Caco-2 (cell line): ENCODE results near the gene MYO1E. TPM values are rescaled to one million over a fixed set of nuclear protein-coding genes. Genes with fewer than 3 reads are reported as not detected.

ENCODE experiments used
- BruUV-seq: library from RNA; stranded (reverse); fragments of 400-500 nt; replicated peaks from 2 replicates; lab custom pipeline; 2021; lab: Mats Ljungman, UMichigan
- CTCF ChIA-PET: fragments of 300-600 bp; sonication (Branson Sonifier 250); formaldehyde crosslinking; loops from one replicate; lab custom pipeline; 2022; ENCODE audit warnings: antibody characterized with exemption; lab: Charles Lee
- POLR2A ChIA-PET: fragments of 300-600 bp; sonication (Branson Sonifier 250); formaldehyde crosslinking; loops from one replicate; lab custom pipeline; 2022; ENCODE audit warnings: antibody characterized with exemption; lab: Charles Lee
- DNase-seq, 2 experiments: peaks; one replicate each; pipeline versions ENCODE4 v3.0.0 to v3.0.0-alpha.2; 2020 to 2022
- H3K27me3 ChIP-seq: replicated peaks from 2 replicates; pipeline ENCODE4 v1.6.0; 2011; ENCODE audit warnings: low read length; ENCODE audit not compliant: control insufficient read depth, insufficient read depth
- H3K36me3 ChIP-seq: 2 replicates; pipeline ENCODE4 v1.5.1; 2011; ENCODE audit warnings: low read length; ENCODE audit not compliant: control insufficient read depth, insufficient read depth
- H3K4me1 ChIP-seq: fragments of 250-450 bp; sonication (Bioruptor Pico); 2 replicates; pipeline ENCODE4 v1.5.1; 2020; ENCODE audit warnings: mild to moderate bottlenecking
- H3K4me3 ChIP-seq: 2 replicates; pipeline ENCODE4 v1.5.1; 2011; ENCODE audit warnings: low read depth, mild to moderate bottlenecking, control low read depth, low read length
- H3K9me3 ChIP-seq: fragments of 250-450 bp; sonication (Bioruptor Pico); 2 replicates; pipeline ENCODE4 v1.5.1; 2020; ENCODE audit warnings: mild to moderate bottlenecking, moderate library complexity
- H3K27ac Mint-ChIP-seq: one replicate; pipeline ENCODE4 v1.8.0; 2022; ENCODE audit warnings: mixed read lengths; ENCODE audit not compliant: unreplicated experiment
- H3K27me3 Mint-ChIP-seq: one replicate; pipeline ENCODE4 v1.8.0; 2022; ENCODE audit warnings: mixed read lengths; ENCODE audit not compliant: insufficient read depth, unreplicated experiment
- H3K36me3 Mint-ChIP-seq: one replicate; pipeline ENCODE4 v1.8.0; 2022; ENCODE audit warnings: mild to moderate bottlenecking, mixed read lengths; ENCODE audit not compliant: insufficient read depth, unreplicated experiment
- H3K4me1 Mint-ChIP-seq: one replicate; pipeline ENCODE4 v1.8.0; 2022; ENCODE audit warnings: low read depth, mixed read lengths; ENCODE audit not compliant: unreplicated experiment
- H3K4me3 Mint-ChIP-seq: one replicate; pipeline ENCODE4 v1.8.0; 2022; ENCODE audit warnings: mild to moderate bottlenecking, moderate library complexity, mixed read lengths; ENCODE audit not compliant: unreplicated experiment
- H3K9me3 Mint-ChIP-seq: one replicate; pipeline ENCODE4 v1.8.0; 2022; ENCODE audit warnings: mixed read lengths; ENCODE audit not compliant: unreplicated experiment
- intact Hi-C: fragments of 100-400 bp; cut with micrococcal nuclease; formaldehyde crosslinking; loops from one replicate; pipeline ENCODE4 v1.10.0; 2022; ENCODE audit not compliant: unreplicated experiment
- total RNA-seq: library from RNA; stranded (reverse); gene quantifications from 2 replicates; pipeline ENCODE4 v1.2.3, GENCODE V29; 2022
- TF ChIP-seq, protein P1 (sequence below), 2 experiments: fragments of 200-600 bp in 1 of 2; IDR thresholded peaks; 1 replicate in 1 of 2; 2 replicates in 1 of 2; pipeline versions ENCODE4 v1.5.1 to v1.8.0; 2011 to 2022; ENCODE audit warnings: antibody characterized with exemption in 1 of 2, control low read depth in 1 of 2, inconsistent platforms in 1 of 2, low read depth in 1 of 2, low read length in 1 of 2, mild to moderate bottlenecking in 1 of 2, moderate library complexity in 1 of 2; ENCODE audit not compliant: insufficient read depth in 1 of 2, severe bottlenecking in 1 of 2, unreplicated experiment in 1 of 2

Gene MYO1E
- total RNA-seq, 1 experiment from 2014 or later, result 187 TPM

GRCh38 chr15:59420108-59420507 lies 47.4 kb upstream of the MYO1E start:
- no peak for DNase-seq
- Mint-ChIP-seq H3K27ac (no peak overlapping the region), H3K36me3 (no peaks in the 10 kb centered on the region), H3K4me3 (no peak overlapping the region), H3K27me3 (peaks cover 7% of the 10 kb centered on the region), H3K9me3 (no peaks in the 10 kb centered on the region), H3K4me1 (no peaks in the 10 kb centered on the region)
- Histone ChIP-seq H3K36me3 (no peaks in the 10 kb centered on the region), H3K4me3 (no peak overlapping the region), H3K27me3 (no peaks in the 10 kb centered on the region), H3K4me1 (no peaks in the 10 kb centered on the region), H3K9me3 (no peaks in the 10 kb centered on the region)
- ChIA-PET POLR2A (no interaction called here), CTCF (no interaction called here)
- TF ChIP-seq, protein P1, sequence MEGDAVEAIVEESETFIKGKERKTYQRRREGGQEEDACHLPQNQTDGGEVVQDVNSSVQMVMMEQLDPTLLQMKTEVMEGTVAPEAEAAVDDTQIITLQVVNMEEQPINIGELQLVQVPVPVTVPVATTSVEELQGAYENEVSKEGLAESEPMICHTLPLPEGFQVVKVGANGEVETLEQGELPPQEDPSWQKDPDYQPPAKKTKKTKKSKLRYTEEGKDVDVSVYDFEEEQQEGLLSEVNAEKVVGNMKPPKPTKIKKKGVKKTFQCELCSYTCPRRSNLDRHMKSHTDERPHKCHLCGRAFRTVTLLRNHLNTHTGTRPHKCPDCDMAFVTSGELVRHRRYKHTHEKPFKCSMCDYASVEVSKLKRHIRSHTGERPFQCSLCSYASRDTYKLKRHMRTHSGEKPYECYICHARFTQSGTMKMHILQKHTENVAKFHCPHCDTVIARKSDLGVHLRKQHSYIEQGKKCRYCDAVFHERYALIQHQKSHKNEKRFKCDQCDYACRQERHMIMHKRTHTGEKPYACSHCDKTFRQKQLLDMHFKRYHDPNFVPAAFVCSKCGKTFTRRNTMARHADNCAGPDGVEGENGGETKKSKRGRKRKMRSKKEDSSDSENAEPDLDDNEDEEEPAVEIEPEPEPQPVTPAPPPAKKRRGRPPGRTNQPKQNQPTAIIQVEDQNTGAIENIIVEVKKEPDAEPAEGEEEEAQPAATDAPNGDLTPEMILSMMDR (IDR thresholded peaks at IDR 0.05; ENCODE audit: insufficient read depth in 1 of 2, low read depth in 1 of 2, low read length in 1 of 2, severe bottlenecking in 1 of 2, unreplicated experiment in 1 of 2), result no peak
- BruUV-seq, result no TSS peak
- intact Hi-C loops, result no loop called here

- CTCF ChIA-PET, result no interaction called here
- Mint-ChIP-seq H3K27ac (no peak overlapping the region), H3K4me1 (no peaks in the 10 kb centered on the region), H3K4me3 (no peak overlapping the region), H3K9me3 (no peaks in the 10 kb centered on the region), H3K27me3 (peaks cover 3% of the 10 kb centered on the region), H3K36me3 (no peaks in the 10 kb centered on the region)
- Histone ChIP-seq H3K4me1 (no peaks in the 10 kb centered on the region), H3K27me3 (no peaks in the 10 kb centered on the region), H3K9me3 (no peaks in the 10 kb centered on the region), H3K4me3 (no peak overlapping the region), H3K36me3 (no peaks in the 10 kb centered on the region)
- intact Hi-C loops, result loop anchor here (10.0 kb wide), 1 partner anchor 254 kb away; no protein-coding TSS in a partner anchor
- TF ChIP-seq, protein P1 (IDR thresholded peaks at IDR 0.05; ENCODE audit: insufficient read depth in 1 of 2, low read depth in 1 of 2, low read length in 1 of 2, severe bottlenecking in 1 of 2, unreplicated experiment in 1 of 2), result no peak
- POLR2A ChIA-PET, result no interaction called here
- BruUV-seq, result no TSS peak
- no peak for DNase-seq
These were observed 46.5 kb upstream of the MYO1E start for GRCh38 chr15:59419170-59419569.

GRCh38 chr15:59416816-59417215 lies 44.1 kb upstream of the MYO1E start:
- no peaks in the 10 kb centered on the region for H3K4me1 Mint-ChIP-seq
- no TSS peak for BruUV-seq
- H3K36me3 ChIP-seq, result no peaks in the 10 kb centered on the region
- H3K4me3 Mint-ChIP-seq, result no peak overlapping the region
- no peaks in the 10 kb centered on the region for H3K9me3 Mint-ChIP-seq
- H3K36me3 Mint-ChIP-seq, result no peaks in the 10 kb centered on the region
- DNase-seq, result no peak
- no peak overlapping the region for H3K4me3 ChIP-seq
- H3K27me3 Mint-ChIP-seq, result no peaks in the 10 kb centered on the region
- no peaks in the 10 kb centered on the region for H3K27me3 ChIP-seq
- ChIA-PET CTCF (no interaction called here), POLR2A (no interaction called here)
- no peaks in the 10 kb centered on the region for H3K9me3 ChIP-seq
- no peak overlapping the region for H3K27ac Mint-ChIP-seq
- H3K4me1 ChIP-seq, result no peaks in the 10 kb centered on the region
- TF ChIP-seq, protein P1 (IDR thresholded peaks at IDR 0.05; ENCODE audit: insufficient read depth in 1 of 2, low read depth in 1 of 2, low read length in 1 of 2, severe bottlenecking in 1 of 2, unreplicated experiment in 1 of 2), result no peak
- intact Hi-C loops, result loop anchor here (10.0 kb wide), 1 partner anchor 252 kb away; no protein-coding TSS in a partner anchor
